DOHH2 (cell line): ENCODE results near the gene ASIC1.

Experiments used
- H3F3A ChIP-seq: fragments of 200-600 bp; sonication (generic), shearing (Covaris generic); 2 replicates; pipeline ENCODE4 v1.6.0; 2016; ENCODE audit warnings: antibody characterized with exemption, mild to moderate bottlenecking; ENCODE audit not compliant: control insufficient read depth, insufficient read depth
- H3K27ac ChIP-seq: fragments of 200-600 bp; sonication (generic); 2 replicates; pipeline ENCODE4 v1.5.1; 2014; ENCODE audit warnings: low read depth, mild to moderate bottlenecking, low read length, moderate library complexity
- H3K27me3 ChIP-seq: fragments of 200-600 bp; sonication (generic); 2 replicates; pipeline ENCODE4 v1.6.1; 2014; ENCODE audit warnings: mild to moderate bottlenecking, low read length, mixed read lengths; ENCODE audit not compliant: control insufficient read depth
- H3K36me3 ChIP-seq: fragments of 200-600 bp; sonication (generic); 2 replicates; pipeline ENCODE4 v1.6.1; 2014; ENCODE audit warnings: mild to moderate bottlenecking, low read length, moderate library complexity, mixed read lengths; ENCODE audit not compliant: control insufficient read depth
- H3K4me1 ChIP-seq: fragments of 200-600 bp; sonication (generic); 2 replicates; pipeline ENCODE4 v1.6.1; 2014; ENCODE audit warnings: mild to moderate bottlenecking, low read length, mixed read lengths; ENCODE audit not compliant: control insufficient read depth
- H3K4me2 ChIP-seq: fragments of 200-600 bp; sonication (generic); 2 replicates; pipeline ENCODE4 v1.6.0; 2014; ENCODE audit warnings: mild to moderate bottlenecking, low read length, moderate library complexity
- H3K4me3 ChIP-seq: fragments of 200-600 bp; sonication (generic); 2 replicates; pipeline ENCODE4 v1.5.1; 2014; ENCODE audit warnings: mild to moderate bottlenecking, low read length, mixed read lengths
- H3K79me2 ChIP-seq: fragments of 200-600 bp; sonication (generic); 2 replicates; pipeline ENCODE4 v1.6.1; 2014; ENCODE audit warnings: mild to moderate bottlenecking, low read length, mixed read lengths; ENCODE audit not compliant: control insufficient read depth
- H3K9me2 ChIP-seq: fragments of 200-600 bp; sonication (generic); replicated peaks from 2 replicates; pipeline ENCODE4 v1.6.1; 2014; ENCODE audit warnings: mild to moderate bottlenecking, low read length, mixed read lengths; ENCODE audit not compliant: control insufficient read depth
- H3K9me3 ChIP-seq: fragments of 200-600 bp; sonication (generic); 2 replicates; pipeline ENCODE4 v1.6.1; 2014; ENCODE audit warnings: antibody characterized with exemption, low read length, mixed read lengths; ENCODE audit not compliant: control insufficient read depth, insufficient read depth
- H4K20me1 ChIP-seq: fragments of 200-600 bp; sonication (generic); 2 replicates; pipeline ENCODE4 v1.6.0; 2014; ENCODE audit warnings: low read depth, mild to moderate bottlenecking, antibody characterized with exemption, low read length, moderate library complexity; ENCODE audit not compliant: control insufficient read depth, insufficient read depth
- CTCF ChIP-seq: fragments of 200-600 bp; sonication (generic); IDR thresholded peaks from one replicate; pipeline ENCODE4 v1.5.1; 2014; ENCODE audit warnings: antibody characterized with exemption, mild to moderate bottlenecking, low read depth, low read length; ENCODE audit not compliant: poor library complexity, severe bottlenecking
- EZH2phosphoT487 ChIP-seq: fragments of 200-600 bp; sonication (generic); IDR thresholded peaks from 2 replicates; pipeline ENCODE4 v1.6.1; 2017; ENCODE audit warnings: borderline replicate concordance, mild to moderate bottlenecking, antibody characterized with exemption, low read length, moderate library complexity, mixed read lengths

The ASIC1 gene

GRCh38 chr12:50106907-50107306 is 49.5 kb downstream of the ASIC1 start:
- peaks cover 25% of the 10 kb centered on the region for H3K4me1 ChIP-seq
- TF ChIP-seq CTCF (no peak), EZH2phosphoT487 (no peak)
- no peaks in the 10 kb centered on the region for H4K20me1 ChIP-seq

GRCh38 chr12:50107416-50108268 is 50.2 kb downstream of the ASIC1 start:
- H3F3A ChIP-seq: peaks cover 6% of the 10 kb centered on the region; the same call in 1 of the 2 replicates
- no peak for TF ChIP-seq CTCF
- no peak for TF ChIP-seq EZH2phosphoT487
- H3K4me3 ChIP-seq: no peak overlapping the region
- no peaks in the 10 kb centered on the region for H3K27me3 ChIP-seq
- H3K4me1 ChIP-seq: peaks cover 25% of the 10 kb centered on the region
- H3K27ac ChIP-seq: no peak overlapping the region
- H3K9me3 ChIP-seq: no peaks in the 10 kb centered on the region
- no peaks in the 10 kb centered on the region for H4K20me1 ChIP-seq
- H3K79me2 ChIP-seq: peaks cover 6% of the 10 kb centered on the region
- no peaks in the 10 kb centered on the region; the same call in 1 of the 2 replicates for H3K36me3 ChIP-seq
- H3K9me2 ChIP-seq: no peaks in the 10 kb centered on the region
- H3K4me2 ChIP-seq: no peak overlapping the region

More at GRCh38 chr12:50106907-50107306, 49.5 kb downstream of the ASIC1 start:
- no peak overlapping the region for H3K4me3 ChIP-seq
- no peak overlapping the region for H3K27ac ChIP-seq
- no peaks in the 10 kb centered on the region for H3K79me2 ChIP-seq
- no peaks in the 10 kb centered on the region for H3K9me2 ChIP-seq
- no peak overlapping the region for H3K4me2 ChIP-seq
- H3F3A ChIP-seq: peaks cover 6% of the 10 kb centered on the region; the same call in 1 of the 2 replicates
- no peaks in the 10 kb centered on the region for H3K9me3 ChIP-seq
- H3K27me3 ChIP-seq: no peaks in the 10 kb centered on the region
- H3K36me3 ChIP-seq: no peaks in the 10 kb centered on the region

GRCh38 chr12:50109319-50109718 is 51.9 kb downstream of the ASIC1 start:
- TF ChIP-seq CTCF: no peak
- TF ChIP-seq EZH2phosphoT487: no peak
- Histone ChIP-seq H3K27me3 (no peaks in the 10 kb centered on the region), H4K20me1 (no peaks in the 10 kb centered on the region), H3K4me1 (peaks cover 29% of the 10 kb centered on the region), H3K9me3 (no peaks in the 10 kb centered on the region), H3K36me3 (no peaks in the 10 kb centered on the region; the same call in 1 of the 2 replicates), H3K9me2 (no peaks in the 10 kb centered on the region), H3K79me2 (peaks cover 23% of the 10 kb centered on the region), H3F3A (peaks cover 6% of the 10 kb centered on the region; the same call in 1 of the 2 replicates), H3K4me3 (no peak overlapping the region), H3K27ac (no peak overlapping the region), H3K4me2 (0 out of 2 replicates have a peak overlapping the region, but pooled peaks have one; percentile 97)
